HEK293T (cell line): Measurements from ENCODE around the gene GAB3.

Experiments used
- ARNT ChIP-seq: fragments of 450-650 bp; IDR thresholded peaks from 2 replicates; pipeline ENCODE4 v1.6.1; 2017; ENCODE audit warnings: mild to moderate bottlenecking
- ELF4 ChIP-seq: fragments of 450-650 bp; IDR thresholded peaks from 2 replicates; pipeline ENCODE4 v1.6.1; 2017; ENCODE audit warnings: antibody characterized with exemption
- FOXK2 ChIP-seq: fragments of 450-650 bp; IDR thresholded peaks from 2 replicates; pipeline ENCODE4 v1.6.1; 2016; ENCODE audit warnings: mild to moderate bottlenecking
- SP1 ChIP-seq: fragments of 450-650 bp; IDR thresholded peaks from 2 replicates; pipeline ENCODE4 v1.6.1; 2017

GRCh38 chrX:154710309-154710708 is 40.6 kb downstream of the GAB3 start:
- TF ChIP-seq SP1 (no peak), FOXK2 (no peak), ARNT (no peak), ELF4 (no peak)
